K562 treated with DMSO at 1 percent for 4 hours (cell line): ENCODE measurements around the gene UFSP2. TPM values are rescaled to one million over a fixed set of nuclear protein-coding genes. Genes with fewer than 3 reads are reported as not detected.

Source experiments
- total RNA-seq: library from RNA; unstranded; fragments of 300-600 nt; gene quantifications from 2 replicates; pipeline ENCODE4 v1.2.3, GENCODE V29; 2022; ENCODE audit not compliant: insufficient read depth

Gene UFSP2, protein sequence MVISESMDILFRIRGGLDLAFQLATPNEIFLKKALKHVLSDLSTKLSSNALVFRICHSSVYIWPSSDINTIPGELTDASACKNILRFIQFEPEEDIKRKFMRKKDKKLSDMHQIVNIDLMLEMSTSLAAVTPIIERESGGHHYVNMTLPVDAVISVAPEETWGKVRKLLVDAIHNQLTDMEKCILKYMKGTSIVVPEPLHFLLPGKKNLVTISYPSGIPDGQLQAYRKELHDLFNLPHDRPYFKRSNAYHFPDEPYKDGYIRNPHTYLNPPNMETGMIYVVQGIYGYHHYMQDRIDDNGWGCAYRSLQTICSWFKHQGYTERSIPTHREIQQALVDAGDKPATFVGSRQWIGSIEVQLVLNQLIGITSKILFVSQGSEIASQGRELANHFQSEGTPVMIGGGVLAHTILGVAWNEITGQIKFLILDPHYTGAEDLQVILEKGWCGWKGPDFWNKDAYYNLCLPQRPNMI
- 7.1 and 11.9 TPM in 2 replicates for total RNA-seq

GRCh38 chr4:185425647-185426352 is at the start of gene UFSP2:
TSS of gene UFSP2 (minus strand) at chr4:185425964. CDS start at chr4:185425868, 96 bp downstream.

GRCh38 chr4:185471235-185472102 is 45.7 kb upstream of the UFSP2 start, which contains the start of gene CCDC110:
TSS of gene CCDC110 (minus strand) at chr4:185471733. CDS start at chr4:185471683, 50 bp downstream.

DNA sequence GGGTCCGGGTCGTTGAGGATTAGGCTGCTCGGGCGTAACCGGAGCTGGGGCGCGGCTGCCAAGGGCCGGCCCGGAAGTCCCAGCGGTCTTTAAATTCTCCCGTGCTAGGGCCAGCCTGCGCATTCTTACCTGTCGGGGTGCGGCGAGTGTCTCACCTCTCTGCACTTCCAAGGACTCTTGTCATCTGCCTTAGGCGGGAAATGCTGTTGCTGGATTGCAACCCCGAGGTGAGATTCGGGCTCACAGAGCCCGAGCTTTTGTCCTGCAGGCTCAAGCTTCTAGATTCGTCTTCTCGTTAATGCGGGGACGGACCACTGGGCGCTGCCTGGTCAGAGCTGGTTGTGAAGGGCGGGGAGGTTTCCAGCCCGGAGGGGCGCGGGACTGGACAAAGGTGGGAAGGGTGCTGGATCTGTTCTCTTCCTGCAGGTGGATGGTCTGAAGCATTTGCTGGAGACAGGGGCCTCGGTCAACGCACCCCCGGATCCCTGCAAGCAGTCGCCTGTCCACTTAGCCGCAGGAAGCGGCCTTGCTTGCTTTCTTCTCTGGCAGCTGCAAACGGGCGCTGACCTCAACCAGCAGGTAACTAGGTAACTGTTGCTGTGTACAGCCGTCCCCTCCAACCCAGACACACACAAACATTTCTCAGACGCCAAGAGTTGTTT is 28.9 kb downstream of the UFSP2 start, which contains the start of gene ANKRD37:
ANKRD37 (plus strand) TSS at position 118 of the 662 bp plus-strand sequence; CDS start at position 201, 83 bp downstream.

GRCh38 chr4:185395238-185395955 is 30.4 kb downstream of the UFSP2 start, which contains the start of gene LRP2BP:
TSS of gene LRP2BP (minus strand) at chr4:185395924. CDS start at chr4:185378186, 17,738 bp downstream.

Other genes with a start within 250 kb of the UFSP2 start
- 7.9 and 10.8 TPM in 2 replicates for gene CFAP97, start 222.0 kb downstream of the UFSP2 start, total RNA-seq
- 8.4 and 11.2 TPM in 2 replicates for gene SNX25, start 216.4 kb downstream of the UFSP2 start, total RNA-seq
- 0.47 TPM in 1 of 2 replicates, not detected in the other for gene LRP2BP, start 30.0 kb downstream of the UFSP2 start, total RNA-seq
- 2.4 and 7.9 TPM in 2 replicates for gene ANKRD37, start 29.1 kb downstream of the UFSP2 start, total RNA-seq
- gene CCDC110, start 45.8 kb upstream of the UFSP2 start, total RNA-seq, result not detected in 2 replicates
- not detected in 2 replicates for gene PDLIM3, start 109.5 kb upstream of the UFSP2 start, total RNA-seq